Measurements from ENCODE around the gene PAH. TPM values are rescaled to one million over a fixed set of nuclear protein-coding genes. Genes with fewer than 3 reads are reported as not detected.

The PAH gene
- total and polyA plus RNA-seq, 11 donors, result 0.03 to 0.23 TPM; not detected in 9

- Histone ChIP-seq H3K4me1 (no peaks in the 10 kb centered on the region), H3K9me3 (no peaks in the 10 kb centered on the region), H3K27ac (no peak overlapping the region), H3K36me3 (no peaks in the 10 kb centered on the region), H3K27me3 (no peaks in the 10 kb centered on the region), H3K4me3 (no peak overlapping the region)
- WGBS, 4 donors, result 87 to 91% (median 88%) methylated on average over 7 of the region's 7 CpGs
- ATAC-seq, result no peak
- intact Hi-C loops (cut with DNase I), result no loop called here
- DNase-seq, result no peak
- no peak for TF ChIP-seq POLR2A (IDR thresholded peaks at IDR 0.05)
- no peak for TF ChIP-seq CTCF (IDR thresholded peaks at IDR 0.05)
Observed at GRCh38 chr12:102910137-102910536, 6.9 kb downstream of the PAH start.

DNA sequence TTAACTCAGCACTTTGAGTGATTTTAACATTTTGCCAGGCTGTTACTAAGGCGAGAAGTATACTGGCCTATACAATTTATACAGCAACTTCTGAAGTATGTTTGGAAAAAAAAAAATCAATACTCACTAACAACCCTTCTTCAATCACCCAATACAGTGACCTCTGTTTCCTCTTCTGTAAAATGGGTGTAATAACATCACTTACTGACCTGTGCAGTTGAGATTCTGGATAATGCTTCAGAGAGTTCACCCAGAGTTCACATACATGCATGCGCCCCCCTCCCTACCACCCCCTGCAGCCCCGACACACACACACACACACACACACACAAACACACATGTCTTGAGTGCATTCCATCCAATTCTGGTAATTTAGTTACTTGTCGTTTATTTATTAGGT lies 9.1 kb downstream of the PAH start:
- 72 to 86% (median 79%) methylated on average over 4 of the region's 4 CpGs for WGBS, 4 donors
- intact Hi-C loops (cut with DNase I), result no loop called here
- H3K27me3 ChIP-seq, result no peaks in the 10 kb centered on the region
- DNase-seq, result no peak
- no peaks in the 10 kb centered on the region for H3K9me3 ChIP-seq
- ATAC-seq, result no peak
- H3K36me3 ChIP-seq, result no peaks in the 10 kb centered on the region
- H3K4me1 ChIP-seq, result no peaks in the 10 kb centered on the region
- H3K4me3 ChIP-seq, result no peak overlapping the region
- no peak overlapping the region for H3K27ac ChIP-seq
- no peak for TF ChIP-seq CTCF (IDR thresholded peaks at IDR 0.05)
- no peak for TF ChIP-seq POLR2A (IDR thresholded peaks at IDR 0.05)

DNA sequence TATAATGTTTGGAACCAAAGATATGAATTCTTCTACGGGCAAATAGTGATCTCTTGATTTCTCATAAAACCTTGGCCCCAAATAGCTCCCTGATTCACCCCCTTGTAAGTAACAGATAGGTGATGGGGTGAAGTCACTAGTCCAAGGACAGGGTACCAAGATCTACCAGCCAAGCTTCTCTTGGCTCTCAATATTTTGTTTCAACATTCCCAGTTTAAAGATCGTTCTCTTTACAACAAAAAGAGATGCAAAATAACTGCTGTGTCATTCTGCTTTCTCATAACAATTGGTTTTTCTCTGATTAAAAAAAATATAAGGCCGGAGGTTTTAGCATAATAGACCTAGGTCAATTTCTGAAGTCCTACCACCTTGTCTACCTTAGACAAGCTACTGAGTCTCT lies 11.8 kb downstream of the PAH start:
- WGBS, 4 donors, result 70 to 79% (median 76%) methylated on average over 3 of the region's 3 CpGs
- no peaks in the 10 kb centered on the region for H3K27me3 ChIP-seq
- no peaks in the 10 kb centered on the region for H3K9me3 ChIP-seq
- no peak overlapping the region for H3K27ac ChIP-seq
- intact Hi-C loops (cut with DNase I), result no loop called here
- H3K36me3 ChIP-seq, result no peaks in the 10 kb centered on the region
- ATAC-seq (no peak), DNase-seq (no peak)
- H3K4me3 ChIP-seq, result no peak overlapping the region
- H3K4me1 ChIP-seq, result no peaks in the 10 kb centered on the region
- no peak for TF ChIP-seq POLR2A (IDR thresholded peaks at IDR 0.05)
- no peak for TF ChIP-seq CTCF (IDR thresholded peaks at IDR 0.05)

DNA sequence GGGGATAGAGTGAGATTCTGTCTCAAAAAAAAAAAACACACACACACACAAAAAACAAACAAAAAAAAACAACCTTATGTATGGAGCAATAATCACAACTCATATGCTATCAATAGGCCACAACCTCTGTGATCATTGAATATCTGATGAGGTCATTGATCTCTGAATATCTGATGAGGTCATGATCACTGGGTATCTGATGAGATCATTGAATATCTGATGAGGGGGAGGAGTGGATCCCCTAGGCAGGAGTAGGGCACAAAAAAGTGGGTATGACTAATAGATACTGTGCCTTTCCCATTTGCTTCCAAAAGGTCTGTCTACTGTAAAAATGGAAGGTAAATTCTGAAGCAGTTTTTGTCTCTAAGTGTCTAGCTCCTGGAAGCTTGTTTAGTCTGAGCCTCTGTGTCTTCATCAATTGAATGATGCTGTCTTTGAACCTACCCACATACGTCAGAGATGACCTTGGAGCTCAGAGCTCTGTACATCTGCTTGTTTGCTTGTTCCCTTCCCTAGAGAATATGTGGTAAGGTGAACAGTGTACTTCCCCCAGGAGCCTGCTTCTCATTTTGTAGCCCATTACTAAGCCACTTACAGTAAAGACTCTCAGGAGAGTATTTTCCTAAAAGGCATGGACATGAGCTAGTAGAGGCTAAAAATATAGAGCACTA lies 13.6 kb downstream of the PAH start:
- DNase-seq (no peak), ATAC-seq (no peak)
- Histone ChIP-seq H3K27me3 (no peaks in the 10 kb centered on the region), H3K4me1 (no peaks in the 10 kb centered on the region), H3K27ac (no peak overlapping the region), H3K4me3 (no peak overlapping the region), H3K36me3 (no peaks in the 10 kb centered on the region), H3K9me3 (no peaks in the 10 kb centered on the region)
- TF ChIP-seq CTCF (IDR thresholded peaks at IDR 0.05) (no peak), POLR2A (IDR thresholded peaks at IDR 0.05) (no peak)
- intact Hi-C loops (cut with DNase I), result no loop called here
- WGBS, 4 donors, result 31 to 67% (median 51%) methylated on average over 1 of the region's 1 CpG
